GM19397 (cell line): ENCODE measurements around the gene MEIKIN.
"Not testable (repeated sequence)": the region's sequence is repeated elsewhere in the genome, so short reads cannot be mapped to it uniquely, and the experiment has no call there.

Experiments used
- ATAC-seq: cut with Tn5 transposase; IDR thresholded peaks from one replicate; pipeline ENCODE4 v1.9.1; 2021; ENCODE audit warnings: mild to moderate bottlenecking, moderate library complexity; ENCODE audit not compliant: unreplicated experiment

MEIKIN gene

GRCh38 chr5:131814990-131815389, 130.5 kb downstream of the MEIKIN start:
- no peak for ATAC-seq

DNA sequence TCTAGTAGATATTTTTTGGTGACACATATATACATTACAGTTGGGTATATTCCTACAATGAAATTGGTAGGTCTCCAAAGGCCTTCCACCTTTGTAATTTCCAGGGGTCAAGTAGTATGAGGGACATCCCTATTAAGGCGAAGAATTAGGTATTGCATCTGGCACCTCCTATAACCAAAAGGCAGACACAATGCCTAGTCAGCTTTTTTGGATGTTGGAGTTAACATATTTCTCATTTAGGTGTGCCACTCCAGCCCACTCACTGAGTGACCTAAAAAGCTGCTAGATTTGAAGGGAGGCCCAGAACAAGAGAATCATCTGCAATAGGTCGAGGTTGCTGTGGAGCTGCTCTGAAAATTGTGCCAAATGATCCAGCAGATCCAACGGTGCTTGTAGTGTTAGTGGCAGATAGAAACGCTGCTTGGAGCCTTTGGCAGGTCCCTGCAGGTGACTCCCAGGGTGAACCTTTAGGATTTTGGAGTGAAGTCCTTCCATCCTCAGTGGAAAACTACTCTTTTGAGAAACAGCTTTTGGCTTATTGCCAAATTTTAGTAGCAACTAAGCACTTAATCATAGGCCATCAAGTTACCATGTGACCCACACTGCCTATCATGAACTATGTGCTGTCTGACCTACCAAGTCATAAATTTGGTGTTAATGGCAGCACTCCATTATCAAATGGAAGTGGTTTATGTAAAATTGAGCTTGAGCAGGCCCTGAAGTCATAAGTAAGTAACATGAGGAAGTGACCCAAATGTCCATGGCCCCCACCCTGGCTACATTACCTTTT, 132.9 kb downstream of the MEIKIN start:
- no peak for ATAC-seq

DNA sequence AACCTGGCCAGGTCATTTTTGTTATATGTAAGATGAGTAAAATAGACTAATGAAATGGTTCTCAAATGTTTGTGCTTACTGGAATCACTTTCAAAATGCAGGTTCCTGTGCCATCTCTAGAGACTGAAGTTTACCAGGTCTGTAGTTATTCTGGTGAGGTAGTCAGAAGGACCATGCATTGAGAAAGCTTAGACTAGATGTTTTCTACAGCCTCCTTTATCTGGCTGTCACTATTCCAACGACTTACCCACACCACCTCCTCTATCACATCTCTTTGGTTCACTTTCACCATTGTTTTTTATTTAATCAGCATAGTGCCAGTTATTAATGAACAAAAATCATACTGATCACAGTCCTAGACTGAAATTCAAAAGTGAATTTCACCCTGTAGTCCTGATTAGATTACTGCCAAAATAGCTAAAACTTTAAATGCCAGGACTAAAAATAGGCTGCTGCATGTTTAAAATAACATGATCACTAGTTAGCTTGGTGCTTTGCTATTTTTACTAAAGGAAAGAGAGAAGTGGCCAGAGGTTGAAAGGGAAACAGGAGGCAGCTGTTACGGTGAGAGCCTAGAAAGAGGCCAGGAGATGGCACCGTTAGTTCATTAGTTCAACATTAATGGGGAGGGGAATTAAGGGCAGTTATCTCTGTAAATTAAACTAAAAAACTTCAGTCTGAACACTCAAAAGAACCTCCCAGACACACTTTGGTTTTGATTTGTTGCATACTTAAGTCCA, 134.8 kb downstream of the MEIKIN start:
- no peak for ATAC-seq

GRCh38 chr5:131796793-131797693, 148.4 kb downstream of the MEIKIN start, which contains the start of gene FNIP1:
TSS of gene FNIP1 (minus strand) at chr5:131797017. CDS start at chr5:131796921, 96 bp downstream.
- peak; percentile 98 for ATAC-seq

DNA sequence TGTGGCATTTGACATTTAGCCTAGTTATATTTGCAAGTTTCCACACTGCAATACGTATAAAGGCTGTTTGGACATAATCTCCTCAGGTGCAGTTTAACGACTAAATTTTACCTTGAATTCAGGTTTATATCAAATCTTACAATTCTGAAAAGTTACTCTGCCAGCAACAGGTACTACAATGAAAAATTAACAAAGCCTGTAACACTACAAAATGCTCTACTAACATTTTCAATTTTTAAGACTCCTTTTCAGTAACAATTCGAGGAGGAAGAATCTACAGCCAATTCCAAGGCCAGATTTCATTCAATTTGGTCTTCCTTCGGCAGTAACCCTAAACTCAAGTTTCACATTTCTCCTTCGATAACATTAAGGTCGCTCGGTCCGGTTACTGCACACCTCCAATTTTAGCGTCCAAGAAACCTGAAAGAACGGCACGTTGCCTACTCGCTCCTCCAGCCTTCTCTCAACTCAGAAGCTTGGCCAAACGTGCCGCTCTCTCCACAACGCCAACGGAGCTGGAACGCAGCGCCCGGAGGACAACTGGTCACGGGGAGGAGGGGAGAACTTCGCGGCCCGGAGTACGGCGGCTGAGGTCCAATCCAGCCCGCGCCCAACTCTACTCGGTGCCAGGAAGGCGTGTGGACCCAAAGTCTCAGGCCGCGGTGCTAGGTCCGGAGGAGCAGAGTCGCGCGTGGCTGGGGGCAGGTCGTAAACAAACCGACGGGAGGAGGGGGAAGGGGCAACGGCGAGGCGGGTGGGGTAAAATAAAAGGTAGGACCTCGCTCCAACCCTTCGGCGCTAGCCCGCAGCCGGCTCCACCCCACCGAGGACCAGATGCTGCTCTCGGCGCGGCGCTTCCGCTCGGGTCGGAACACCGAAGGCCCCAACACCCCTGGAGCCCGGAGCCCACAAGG, 149.3 kb downstream of the MEIKIN start:
- ATAC-seq: peak; percentile 22

- no peak for ATAC-seq
Observed at GRCh38 chr5:131795228-131795627, 150.2 kb downstream of the MEIKIN start.

GRCh38 chr5:131794586-131794985, 150.9 kb downstream of the MEIKIN start:
- no peak for ATAC-seq

DNA sequence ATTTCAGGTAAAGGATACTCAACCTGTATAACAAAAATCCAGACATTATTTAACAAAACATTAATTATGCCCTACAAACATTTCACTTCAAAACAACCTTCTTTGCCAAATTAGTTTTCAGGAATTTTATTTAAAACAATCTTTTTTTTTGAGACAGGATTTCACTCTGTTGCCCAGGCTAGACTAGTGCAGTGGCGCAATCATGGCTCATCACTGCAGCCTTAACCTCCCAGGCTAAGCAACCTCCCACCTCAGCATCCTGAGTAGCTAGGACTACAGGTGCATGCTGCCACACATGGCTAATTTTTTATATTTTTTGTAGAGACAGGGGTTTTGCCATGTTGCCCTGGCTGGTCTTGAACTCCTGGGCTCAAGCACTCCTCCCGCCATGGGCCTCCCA, 152.6 kb downstream of the MEIKIN start:
- no peak for ATAC-seq

- no peak for ATAC-seq
Observed at GRCh38 chr5:131791866-131792265, 153.6 kb downstream of the MEIKIN start.

DNA sequence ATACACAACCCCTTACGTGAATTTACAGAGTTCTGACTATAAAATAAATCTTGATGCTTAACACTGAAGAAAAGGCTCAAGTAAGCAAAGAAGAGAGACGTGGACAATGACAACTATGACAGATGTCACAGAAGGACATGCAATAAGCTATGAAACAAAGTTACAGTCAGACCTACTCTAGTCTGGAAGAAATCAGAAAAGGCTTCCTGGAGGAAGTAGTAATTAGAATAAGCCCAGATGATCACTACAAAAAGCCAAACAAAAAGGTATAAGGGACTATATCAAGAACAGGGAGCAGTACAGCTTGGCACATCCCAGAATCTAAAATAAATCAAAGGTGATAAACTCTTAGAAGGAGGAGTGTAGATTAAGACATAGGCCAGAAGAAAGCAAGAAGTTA, 154.9 kb downstream of the MEIKIN start:
- no peak for ATAC-seq

DNA sequence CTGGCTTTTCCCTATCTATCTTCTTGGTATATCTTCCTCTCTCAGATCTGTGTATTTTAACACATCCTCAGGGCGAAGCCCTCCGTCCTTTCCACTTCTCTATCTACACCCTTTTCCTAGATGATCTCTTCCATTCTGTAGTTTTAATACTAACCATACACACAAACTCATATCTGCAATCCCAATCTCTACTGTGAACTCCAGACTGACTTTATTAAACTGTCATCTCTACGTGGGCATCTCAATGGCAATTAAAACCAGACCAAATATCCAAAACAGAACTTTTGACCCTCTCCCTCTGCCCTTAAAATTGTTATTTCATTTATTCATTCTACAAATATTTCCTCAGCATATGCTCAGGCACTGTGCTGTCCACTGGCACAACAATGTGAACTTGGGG, 155.7 kb downstream of the MEIKIN start:
- no peak for ATAC-seq

DNA sequence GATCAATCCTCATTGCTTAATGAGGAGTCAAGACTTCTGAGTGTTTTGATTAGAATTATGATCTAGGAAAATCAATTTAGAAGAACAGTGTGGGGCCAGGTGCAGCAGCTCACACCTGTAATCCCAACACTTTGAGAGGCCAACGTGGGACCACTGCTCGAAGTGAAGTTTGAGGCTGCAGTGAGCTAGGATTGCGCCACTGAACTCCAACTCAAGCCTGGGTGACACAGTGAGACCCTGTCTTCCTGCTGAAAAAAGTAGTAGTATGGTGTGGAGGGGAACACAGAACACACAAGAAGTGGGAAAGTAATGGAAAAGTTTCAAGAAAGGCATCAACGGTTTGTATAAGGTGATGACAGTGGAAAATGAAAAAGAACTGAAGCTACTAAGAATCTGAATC, 157.7 kb downstream of the MEIKIN start:
- ATAC-seq: no peak

DNA sequence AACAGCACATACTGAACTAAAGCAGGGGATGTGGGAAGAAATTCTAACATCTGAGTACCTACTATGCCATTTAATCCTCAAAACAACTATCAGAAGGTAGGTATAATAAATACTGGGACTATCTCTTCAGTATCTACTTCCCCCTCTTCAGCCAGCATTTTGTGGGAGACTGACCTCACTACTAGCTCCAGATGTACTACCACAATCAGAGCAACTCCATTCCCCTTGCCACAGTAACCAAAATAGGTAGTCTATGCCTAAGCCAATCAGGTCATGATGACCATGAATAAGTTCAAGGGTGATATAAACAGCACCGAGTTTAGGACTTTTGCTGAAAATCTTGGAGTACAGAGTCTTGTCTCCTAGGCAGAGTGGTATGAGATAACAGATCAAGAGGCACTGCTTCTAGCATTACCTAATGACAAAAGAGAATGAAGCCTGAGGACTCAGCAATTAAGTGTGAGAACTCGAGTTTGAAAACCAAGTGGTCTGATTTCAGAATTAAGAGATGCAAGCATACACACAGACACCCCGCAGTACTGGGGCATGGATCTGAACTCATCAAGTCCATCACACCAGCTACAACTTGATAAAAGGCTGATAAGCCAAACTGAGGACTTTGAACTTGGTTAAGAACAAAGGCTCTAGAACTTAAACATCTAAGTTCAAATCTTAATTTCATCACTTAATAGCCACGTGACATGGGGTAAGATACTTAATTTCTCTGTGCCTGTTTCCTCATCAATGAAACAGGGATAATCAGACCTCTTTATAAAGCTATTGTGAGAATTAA, 158.4 kb downstream of the MEIKIN start:
- ATAC-seq: no peak

- ATAC-seq: no peak
Observed at GRCh38 chr5:131786036-131786435, 159.4 kb downstream of the MEIKIN start.

DNA sequence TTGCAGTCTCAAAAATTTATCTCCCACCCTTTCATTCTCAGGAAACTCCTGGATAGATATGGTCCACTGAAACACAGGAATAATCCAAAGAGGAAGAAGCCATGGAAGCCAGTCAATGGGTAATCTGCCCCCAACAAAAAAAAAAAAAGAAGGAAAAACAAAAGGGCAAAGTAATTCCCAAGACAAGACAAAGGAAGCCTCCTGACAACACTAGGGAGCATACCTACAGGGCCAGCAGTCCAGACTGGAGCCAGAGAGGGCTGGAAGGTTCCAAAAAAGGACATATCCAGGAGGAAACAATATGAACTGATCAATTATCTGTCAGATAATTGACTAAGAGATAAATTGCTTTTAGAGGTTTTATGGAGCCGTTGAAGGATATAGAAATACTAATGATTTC, 161.6 kb downstream of the MEIKIN start:
- ATAC-seq: no peak

GRCh38 chr5:131783357-131783756, 162.1 kb downstream of the MEIKIN start:
- ATAC-seq: no peak

GRCh38 chr5:131782717-131783116, 162.7 kb downstream of the MEIKIN start:
- no peak for ATAC-seq

DNA sequence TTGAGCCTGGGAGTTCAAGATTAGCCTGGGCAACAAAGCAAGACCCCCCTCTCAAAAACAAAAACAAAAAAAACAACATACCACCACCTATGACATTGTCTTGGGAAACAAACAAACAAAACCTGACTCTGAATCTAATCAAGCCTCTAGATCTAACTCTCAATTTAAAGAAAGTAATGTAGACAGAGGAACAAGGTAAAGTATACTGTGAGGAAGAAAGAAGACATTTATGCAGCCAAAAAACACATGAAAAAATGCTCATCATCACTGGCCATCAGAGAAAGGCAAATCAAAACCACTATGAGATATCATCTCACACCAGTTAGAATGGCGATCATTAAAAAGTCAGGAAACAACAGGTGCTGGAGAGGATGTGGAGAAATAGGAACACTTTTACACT, 167.3 kb downstream of the MEIKIN start:
- not testable (repeated sequence) for ATAC-seq

DNA sequence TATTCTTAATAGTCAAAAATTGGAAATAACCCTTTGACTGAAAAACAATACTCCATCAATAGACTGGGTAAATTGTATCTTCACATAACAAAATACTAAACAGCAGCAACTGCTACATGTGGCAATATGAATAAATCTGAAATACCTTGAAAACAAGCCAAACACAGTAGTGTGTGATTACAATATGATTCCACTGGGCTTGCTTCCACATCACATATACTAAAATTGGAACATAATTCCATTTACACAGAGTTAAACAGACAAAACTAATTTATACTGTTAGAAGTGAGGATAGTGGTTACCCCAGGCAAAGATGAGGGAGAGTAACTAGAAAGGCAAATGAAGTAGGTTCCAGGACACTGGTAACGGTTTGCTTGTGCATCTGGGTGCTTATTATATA, 169.0 kb downstream of the MEIKIN start:
- ATAC-seq: no peak
